ENCODE data around the gene DIAPH2. TPM values are rescaled to one million over a fixed set of nuclear protein-coding genes. Genes with fewer than 3 reads are reported as not detected.

The DIAPH2 gene
- polyA plus RNA-seq, 1 experiment = 3.1 TPM

DNA sequence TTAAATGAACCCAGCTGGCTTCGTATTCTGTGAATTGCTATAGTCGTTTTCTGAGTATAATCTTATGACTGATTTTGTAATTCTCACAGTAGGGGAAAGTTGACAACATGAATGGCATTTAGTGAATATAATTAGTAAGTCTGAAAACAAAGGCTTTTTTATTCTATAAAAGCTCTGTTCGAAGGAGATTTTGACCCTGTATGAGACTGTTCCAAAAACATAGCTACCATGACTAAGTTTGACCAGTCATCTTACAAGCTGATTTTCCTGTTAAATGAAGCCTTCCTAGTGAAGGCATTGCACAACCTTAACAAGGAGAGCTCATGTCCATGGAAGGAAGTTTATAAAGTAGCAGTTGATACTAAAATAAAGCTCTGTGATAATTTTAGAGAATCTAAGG is 441.4 kb downstream of the DIAPH2 start:
- DNase-seq (ENCODE audit: low read depth) = no peak
- H3K36me3 ChIP-seq (ENCODE audit: control insufficient read depth, insufficient read depth, low read length) = no peaks in the 10 kb centered on the region
- H3K4me3 ChIP-seq (ENCODE audit: low read depth, low read length) = no peak overlapping the region
- no peak for TF ChIP-seq CTCF (IDR thresholded peaks at IDR 0.05; ENCODE audit: insufficient read depth, low read depth, low read length)
- ChIA-PET POLR2A (no interaction called here), CTCF (no interaction called here)
- H3K27me3 ChIP-seq (ENCODE audit: control insufficient read depth, insufficient read depth, low read length) = no peaks in the 10 kb centered on the region

DNA sequence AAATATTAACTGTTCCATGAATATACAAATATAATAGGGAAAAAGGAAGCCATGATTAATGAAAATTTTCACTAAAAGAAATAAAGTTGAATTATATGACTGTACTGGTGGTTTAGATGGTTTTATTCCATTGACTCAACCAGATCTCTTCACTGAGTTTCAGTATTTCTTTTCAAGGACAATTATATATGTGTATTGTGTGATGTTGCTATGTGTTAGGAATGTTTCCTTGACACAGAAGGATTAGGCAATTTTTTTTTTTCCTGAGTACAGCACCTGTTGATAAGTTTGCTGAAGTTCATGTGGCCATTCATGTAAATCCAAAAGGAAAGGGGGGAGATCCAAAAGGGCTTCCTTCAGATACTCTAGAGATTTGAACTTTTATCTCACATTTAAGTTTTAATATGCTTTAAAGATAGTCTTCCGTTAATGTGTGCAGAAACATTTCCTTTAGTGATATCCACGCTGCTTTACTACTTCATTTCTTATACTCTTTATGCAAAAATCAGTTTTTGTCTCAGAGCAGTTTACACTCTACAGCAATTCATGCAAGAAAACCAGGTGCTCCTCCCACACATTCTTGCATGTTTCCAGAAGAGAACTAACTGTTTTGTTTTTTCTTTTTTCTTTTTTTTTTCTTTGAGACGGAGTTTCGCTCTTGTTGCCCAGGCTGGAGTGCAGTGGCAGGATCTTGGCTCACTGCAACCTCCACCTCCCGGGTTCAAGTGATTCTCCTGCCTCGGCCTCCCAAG is 448.2 kb downstream of the DIAPH2 start:
- ChIA-PET POLR2A (no interaction called here), CTCF (interaction anchor here (0.6 kb wide), 1 partner anchor 71 kb away, joined by 3 read pairs; no protein-coding TSS in a partner anchor)
- Histone ChIP-seq H3K4me3 (ENCODE audit: low read depth, low read length) (no peak overlapping the region), H3K27me3 (ENCODE audit: control insufficient read depth, insufficient read depth, low read length) (no peaks in the 10 kb centered on the region), H3K36me3 (ENCODE audit: control insufficient read depth, insufficient read depth, low read length) (no peaks in the 10 kb centered on the region)
- no peak for TF ChIP-seq CTCF (IDR thresholded peaks at IDR 0.05; ENCODE audit: insufficient read depth, low read depth, low read length)
- DNase-seq (ENCODE audit: low read depth) = no peak

DNA sequence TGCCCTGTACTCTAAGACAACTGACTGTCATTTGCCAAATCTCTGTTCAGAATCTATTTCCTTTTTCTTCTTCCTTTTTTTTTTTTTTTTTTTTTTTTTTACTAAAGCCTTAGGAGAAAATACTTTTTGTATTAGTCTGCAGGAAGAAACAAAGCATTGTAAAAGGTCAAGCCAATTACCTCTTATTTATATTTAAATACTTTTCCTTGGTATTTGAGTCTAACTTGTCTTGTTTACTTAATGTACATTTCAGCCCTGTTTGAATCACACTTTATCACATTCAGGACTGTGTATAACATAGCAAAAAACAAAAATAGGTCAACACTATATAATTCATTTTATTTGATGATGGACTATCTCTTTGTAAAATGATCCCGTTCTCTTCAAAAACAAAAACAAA is 461.3 kb downstream of the DIAPH2 start:
- Histone ChIP-seq H3K4me3 (ENCODE audit: low read depth, low read length) (no peak overlapping the region), H3K27me3 (ENCODE audit: control insufficient read depth, insufficient read depth, low read length) (no peaks in the 10 kb centered on the region), H3K36me3 (ENCODE audit: control insufficient read depth, insufficient read depth, low read length) (no peaks in the 10 kb centered on the region)
- ChIA-PET POLR2A (no interaction called here), CTCF (no interaction called here)
- no peak for DNase-seq (ENCODE audit: low read depth)
- no peak for TF ChIP-seq CTCF (IDR thresholded peaks at IDR 0.05; ENCODE audit: insufficient read depth, low read depth, low read length)

DNA sequence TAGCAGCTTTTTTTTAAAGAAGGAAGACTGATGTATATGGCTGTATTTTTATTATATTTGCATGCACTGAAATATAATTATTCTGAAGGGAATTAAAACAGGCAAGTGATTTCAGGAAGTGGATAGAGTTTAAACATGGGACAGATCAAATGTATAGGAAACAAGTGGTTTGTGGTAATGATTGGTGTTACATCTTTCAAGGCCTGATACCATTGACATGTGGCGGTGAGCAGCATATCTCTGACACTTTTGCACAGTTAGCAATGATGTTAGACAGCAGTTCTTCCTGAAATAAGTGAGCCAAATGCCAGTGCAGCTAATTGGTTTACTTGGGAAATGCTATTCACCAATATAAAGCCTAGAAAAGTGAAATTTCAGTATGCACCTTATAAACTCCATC is 471.2 kb downstream of the DIAPH2 start:
- TF ChIP-seq CTCF (IDR thresholded peaks at IDR 0.05; ENCODE audit: insufficient read depth, low read depth, low read length) = no peak
- H3K27me3 ChIP-seq (ENCODE audit: control insufficient read depth, insufficient read depth, low read length) = no peaks in the 10 kb centered on the region
- ChIA-PET POLR2A (no interaction called here), CTCF (no interaction called here)
- DNase-seq (ENCODE audit: low read depth) = no peak
- no peak overlapping the region for H3K4me3 ChIP-seq (ENCODE audit: low read depth, low read length)
- no peaks in the 10 kb centered on the region for H3K36me3 ChIP-seq (ENCODE audit: control insufficient read depth, insufficient read depth, low read length)

- H3K36me3 ChIP-seq (ENCODE audit: control insufficient read depth, insufficient read depth, low read length) = no peaks in the 10 kb centered on the region
- H3K4me3 ChIP-seq (ENCODE audit: low read depth, low read length) = no peak overlapping the region
- no peaks in the 10 kb centered on the region for H3K27me3 ChIP-seq (ENCODE audit: control insufficient read depth, insufficient read depth, low read length)
- DNase-seq (ENCODE audit: low read depth) = no peak
- TF ChIP-seq CTCF (IDR thresholded peaks at IDR 0.05; ENCODE audit: insufficient read depth, low read depth, low read length) = no peak
- ChIA-PET CTCF (no interaction called here), POLR2A (no interaction called here)
Measured at GRCh38 chrX:97158269-97158668, 473.6 kb downstream of the DIAPH2 start.
